SHP77 treated with DMSO at 0.1 percent for 48 hours (cell line): ENCODE results near the gene STYX.
"Not testable (repeated sequence)": the region's sequence is repeated elsewhere in the genome, so short reads cannot be mapped to it uniquely, and the experiment has no call there.

Experiments
- DNase-seq: peaks from one replicate; lab custom pipeline; 2025; lab: John Stamatoyannopoulos, UW

The STYX gene

DNA sequence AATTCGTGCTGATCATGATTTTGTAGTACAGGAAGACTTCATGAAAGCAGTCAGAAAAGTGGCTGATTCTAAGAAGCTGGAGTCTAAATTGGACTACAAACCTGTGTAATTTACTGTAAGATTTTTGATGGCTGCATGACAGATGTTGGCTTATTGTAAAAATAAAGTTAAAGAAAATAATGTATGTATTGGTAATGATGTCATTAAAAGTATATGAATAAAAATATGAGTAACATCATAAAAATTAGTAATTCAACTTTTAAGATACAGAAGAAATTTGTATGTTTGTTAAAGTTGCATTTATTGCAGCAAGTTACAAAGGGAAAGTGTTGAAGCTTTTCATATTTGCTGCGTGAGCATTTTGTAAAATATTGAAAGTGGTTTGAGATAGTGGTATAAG lies 2.5 kb upstream of the STYX start:
- not testable (repeated sequence) for DNase-seq

DNA sequence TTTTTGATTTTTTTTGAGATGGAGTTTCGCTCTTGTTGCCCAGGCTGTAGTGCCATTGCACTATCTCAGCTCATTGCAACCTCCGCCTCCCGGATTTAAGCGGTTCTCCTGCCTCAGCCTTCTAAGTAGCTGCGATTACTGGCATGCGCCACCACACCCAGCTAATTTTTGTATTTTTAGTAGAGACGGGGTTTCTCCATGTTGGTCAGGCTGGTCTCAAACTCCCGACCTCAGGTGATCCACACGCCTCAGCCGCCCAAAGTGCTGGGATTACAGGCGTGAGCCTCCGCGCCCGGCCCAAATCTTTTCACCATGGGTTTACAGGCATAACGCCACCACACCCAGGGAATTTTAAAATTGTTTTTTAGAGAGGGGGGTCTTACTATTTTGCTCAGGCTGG lies 931 bp upstream of the STYX start:
- DNase-seq = not testable (repeated sequence)

DNA sequence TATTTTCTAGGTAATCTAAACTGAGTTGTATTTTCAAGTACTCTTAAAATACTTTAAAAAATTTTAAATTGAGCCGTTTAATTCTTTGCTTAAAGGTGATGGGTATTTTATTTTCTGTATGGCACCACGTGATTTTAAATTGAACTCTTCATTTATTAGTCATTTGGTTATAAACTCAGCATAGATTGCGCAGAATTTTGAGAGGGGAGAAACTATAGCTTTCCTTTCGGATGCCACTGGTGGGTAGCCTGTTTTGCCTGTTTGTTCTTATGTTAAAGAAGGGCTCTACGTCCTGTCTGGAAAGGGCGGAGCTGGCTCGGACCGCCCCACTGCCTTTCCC lies 411 bp upstream of the STYX start:
- no peak for DNase-seq

DNA sequence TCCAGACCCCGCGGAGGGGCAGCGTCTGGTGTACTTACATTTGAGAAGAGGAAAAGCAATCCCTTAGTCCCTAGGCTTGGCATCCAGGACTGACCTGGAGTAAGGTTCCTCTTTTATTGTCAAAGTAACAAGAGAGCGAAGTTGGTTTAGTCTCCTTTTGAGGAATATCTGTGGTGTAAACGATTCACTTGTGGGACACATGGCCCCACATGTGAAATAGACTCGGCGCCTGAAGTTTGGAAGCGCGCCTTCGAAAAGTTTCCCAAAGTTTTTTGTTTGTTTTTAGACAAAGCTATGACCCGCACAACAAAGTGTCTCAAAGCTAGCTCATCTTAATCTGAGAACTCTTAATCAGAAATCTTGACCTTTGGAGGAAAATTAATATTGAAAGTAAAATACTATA lies 744 bp downstream of the STYX start:
- DNase-seq = no peak

DNA sequence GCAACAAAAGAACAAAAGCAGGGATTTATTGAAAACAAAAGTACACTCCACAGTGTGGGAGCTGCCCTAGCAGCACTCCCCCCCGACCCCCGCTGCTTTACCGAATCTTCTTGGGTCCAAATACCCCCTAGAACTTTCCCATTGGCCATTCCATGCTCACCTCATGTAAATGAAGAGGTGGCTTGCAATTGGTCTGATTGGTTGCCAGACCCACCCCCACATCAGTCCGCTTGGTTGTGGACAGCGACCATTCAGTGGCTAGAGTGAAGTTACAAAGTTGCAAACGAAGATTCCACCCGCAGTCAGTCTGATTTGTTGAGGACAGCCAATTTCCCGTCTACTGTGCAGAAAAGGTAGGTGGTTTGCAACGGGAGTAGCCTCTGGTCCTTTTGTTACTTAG lies 3.9 kb downstream of the STYX start:
- DNase-seq = no peak

DNA sequence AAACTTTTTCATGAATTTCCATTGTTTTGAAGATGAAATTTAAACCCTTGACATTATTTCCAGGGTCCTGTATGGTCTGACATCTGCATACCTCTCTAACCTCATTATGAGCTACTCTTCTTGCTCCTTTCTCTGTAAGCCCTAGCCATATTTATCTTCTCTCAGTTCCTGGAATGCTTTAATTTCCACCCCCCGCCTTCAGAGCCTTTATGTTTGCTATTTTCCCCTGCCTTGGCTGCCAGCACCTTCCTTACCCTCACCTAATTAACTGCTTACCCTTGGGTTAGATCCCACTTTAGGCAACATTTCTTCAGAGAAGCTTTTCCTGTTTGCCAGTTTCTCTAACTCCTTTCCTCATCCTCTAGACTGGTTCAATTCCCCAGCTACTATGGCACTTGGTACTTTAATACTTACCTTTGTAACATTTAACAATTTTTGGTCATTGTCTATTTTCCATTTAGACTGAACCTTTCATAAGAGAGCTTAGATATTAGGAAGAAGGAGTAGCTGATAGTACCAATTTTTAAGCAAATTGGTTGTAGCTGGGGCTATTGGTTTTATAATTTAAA lies 6.0 kb downstream of the STYX start:
- DNase-seq = no peak

DNA sequence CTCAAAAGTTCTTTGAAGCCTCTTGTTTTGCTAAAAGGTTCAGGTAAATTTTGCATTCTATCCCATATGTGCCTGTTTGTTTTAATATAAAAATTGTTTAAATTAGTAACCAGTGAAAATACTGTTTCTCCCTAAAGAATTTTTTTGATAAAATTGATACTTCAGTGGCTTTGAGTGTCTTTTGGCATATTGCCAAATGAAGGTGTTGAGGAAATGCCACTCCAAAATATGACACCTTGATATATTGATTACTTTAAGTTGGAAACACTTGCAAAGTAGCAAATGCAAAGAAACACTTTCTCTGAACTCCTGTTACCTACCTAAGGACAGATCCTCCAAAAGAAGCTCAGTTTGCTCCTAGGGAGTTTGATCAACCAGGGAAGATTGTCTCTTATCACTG lies 8.4 kb downstream of the STYX start:
- DNase-seq = no peak

DNA sequence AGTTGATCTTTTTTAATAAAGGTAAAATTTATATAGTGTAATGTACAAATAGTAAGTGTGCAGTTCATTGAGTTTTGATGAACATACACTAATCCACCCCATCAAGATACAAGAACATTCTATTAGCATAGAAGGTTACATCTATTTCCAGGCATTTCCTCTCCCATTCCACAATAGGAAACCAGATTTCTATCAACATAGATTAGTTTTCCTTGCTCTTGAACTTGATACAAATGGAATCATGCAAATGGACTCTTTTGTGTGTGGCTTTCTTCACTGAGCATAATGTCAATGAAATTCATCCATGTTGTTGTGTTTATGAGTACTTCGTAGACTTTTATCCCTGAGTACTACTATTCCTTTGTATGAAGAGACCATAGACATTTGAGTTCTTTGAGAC lies 10.8 kb downstream of the STYX start:
- DNase-seq = no peak

DNA sequence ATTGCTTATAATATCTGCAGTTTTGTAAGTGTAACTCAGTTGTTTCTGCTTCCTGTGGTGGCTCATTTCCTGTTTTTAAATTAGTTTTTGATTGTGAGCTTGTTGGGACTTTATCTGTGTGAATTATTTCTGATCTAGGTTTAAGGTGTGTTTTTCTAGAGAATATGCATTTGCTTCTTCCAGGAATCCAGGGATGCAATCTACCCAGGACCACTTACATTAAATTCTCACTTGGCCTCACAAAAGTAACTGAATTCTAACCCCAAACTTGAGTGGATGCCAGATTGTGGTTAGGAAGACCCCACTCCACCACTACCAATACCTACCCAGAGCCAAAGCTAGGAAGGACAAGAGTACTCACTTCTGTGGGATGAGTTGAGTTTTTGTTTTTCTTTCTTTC lies 11.9 kb downstream of the STYX start:
- DNase-seq = no peak

DNA sequence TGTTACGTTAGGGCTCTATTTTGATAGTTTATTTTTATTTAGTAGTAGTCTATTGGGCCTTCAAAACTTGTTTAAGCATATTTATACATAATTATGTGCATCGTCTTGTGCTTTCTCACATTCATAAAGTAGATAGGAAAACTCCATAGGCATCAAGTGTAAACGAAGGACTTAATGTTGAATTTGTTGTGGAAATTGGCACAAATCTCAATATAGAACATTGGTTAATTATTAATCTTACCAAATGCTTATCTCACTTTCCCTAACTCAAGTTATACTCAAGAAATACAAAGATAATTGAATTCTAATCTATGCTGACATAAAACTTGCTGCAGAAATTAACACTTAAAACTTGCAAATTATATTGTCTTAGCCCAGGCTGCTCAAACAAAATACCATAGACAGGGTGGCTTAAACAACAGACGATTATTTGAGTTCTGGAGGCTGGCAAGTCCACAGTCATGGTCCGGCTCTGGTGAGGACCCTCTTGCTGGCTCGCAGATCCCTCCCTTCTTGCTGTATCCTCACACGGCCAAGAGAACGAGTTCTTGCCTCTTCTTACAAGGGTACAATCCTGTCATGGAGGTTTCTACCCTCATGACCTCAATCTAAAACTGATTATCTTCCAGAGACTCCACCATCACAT lies 18.8 kb downstream of the STYX start:
- no peak for DNase-seq

DNA sequence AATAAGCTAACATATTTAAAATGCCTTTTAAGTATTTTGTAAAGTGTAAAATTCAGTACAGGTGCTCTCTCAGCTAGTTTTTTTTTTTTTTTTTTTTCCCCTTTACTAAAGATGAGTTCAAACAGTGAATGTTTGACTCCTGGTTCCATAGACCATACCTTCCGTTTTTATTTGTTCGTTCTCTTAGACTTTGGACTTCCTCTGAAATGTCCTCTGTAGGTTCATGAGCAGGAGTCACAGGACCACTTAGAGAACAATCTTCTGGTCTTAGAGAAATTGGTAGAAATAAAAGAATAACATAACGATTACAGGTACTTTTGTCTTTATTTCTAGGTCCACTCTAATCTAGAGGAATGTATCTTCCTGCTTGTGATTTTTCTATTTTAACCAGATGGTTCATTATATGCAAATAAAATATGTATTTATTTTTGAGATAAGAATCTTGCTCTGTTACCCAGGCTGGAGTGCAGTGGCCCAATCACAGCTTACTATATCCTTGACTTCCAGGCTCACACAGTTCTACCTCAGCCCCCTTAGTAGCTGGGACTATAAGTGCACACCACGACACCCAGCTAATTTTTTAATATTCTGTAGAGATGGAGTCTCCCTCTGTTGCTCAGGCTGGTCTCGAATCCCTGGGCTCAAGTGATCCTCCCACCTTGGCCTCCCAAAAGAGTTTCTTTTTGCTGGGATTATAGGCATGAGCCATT lies 25.8 kb downstream of the STYX start:
- DNase-seq = no peak

DNA sequence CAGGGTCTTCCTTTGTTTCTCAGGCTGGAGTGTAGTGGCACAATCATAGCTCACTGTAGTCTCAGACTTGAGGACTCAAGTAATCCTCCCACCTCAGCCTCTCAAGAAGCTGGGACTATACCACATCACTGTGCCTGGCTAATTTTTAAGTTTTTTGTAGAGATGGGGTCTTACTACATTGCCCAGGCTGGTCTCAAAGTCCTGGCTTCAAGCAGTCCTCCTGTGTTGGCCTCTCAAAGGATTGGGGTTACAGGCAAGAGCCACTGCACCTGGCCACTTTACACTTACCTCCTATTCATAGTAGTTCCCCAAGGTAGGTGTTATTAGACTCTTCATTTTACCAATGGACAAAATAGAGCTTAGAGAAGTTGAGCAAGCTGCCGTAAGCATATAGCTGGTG lies 29.2 kb downstream of the STYX start:
- no peak for DNase-seq

DNA sequence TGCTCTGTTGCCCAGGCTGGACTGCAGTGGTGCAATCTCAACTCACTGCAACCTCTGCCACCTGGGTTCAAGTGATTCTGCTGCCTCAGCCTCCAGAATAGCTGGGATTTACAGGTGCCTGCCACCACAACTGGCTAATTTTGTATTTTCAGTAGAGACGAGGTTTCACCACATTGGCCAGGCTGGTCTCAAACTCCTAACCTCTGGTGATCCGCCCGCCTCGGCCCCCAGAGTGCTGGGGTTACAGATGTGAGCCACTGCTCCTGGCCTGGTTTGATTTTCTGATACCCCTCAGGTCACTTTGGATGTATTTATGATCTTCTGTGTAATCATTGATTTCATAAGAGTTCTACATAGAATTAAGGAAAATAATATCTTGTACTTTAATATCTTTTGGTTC lies 33.0 kb downstream of the STYX start:
- not testable (repeated sequence) for DNase-seq

DNA sequence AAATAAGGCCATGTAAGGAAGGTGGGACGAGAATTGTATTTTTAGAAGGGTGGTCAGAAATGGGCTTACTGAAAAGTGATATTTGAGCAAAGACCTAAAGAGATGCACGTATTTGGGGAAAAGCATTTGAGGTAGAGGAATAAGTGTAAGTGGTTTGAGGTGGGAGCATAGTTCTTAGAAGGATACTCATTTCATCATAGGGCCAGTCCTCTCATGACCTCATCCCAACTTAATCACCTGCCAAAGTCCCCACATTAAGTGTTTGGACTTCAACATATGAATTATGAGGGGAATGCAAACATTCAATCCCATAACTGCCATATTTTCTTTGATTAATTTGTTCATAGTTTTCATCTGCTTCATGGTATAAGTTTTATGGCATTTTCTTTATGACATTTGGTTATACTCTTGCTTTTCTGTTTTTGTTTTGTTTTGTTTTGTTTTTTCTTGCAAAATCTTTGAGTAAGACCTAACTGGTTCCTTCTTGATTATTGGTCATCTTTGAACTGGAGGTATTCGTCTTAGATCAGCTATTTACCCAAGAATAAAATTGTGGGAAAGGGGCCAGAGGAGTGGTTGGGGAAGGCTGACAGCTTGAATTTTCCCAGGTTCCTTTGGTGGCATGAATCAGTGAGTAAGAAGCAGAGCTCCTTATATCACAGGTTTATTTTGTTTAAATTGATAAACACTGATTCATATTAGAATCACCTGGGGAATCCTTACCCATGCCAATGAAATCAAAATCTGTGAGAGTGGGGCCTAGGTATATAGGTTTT lies 37.3 kb downstream of the STYX start:
- no peak for DNase-seq

DNA sequence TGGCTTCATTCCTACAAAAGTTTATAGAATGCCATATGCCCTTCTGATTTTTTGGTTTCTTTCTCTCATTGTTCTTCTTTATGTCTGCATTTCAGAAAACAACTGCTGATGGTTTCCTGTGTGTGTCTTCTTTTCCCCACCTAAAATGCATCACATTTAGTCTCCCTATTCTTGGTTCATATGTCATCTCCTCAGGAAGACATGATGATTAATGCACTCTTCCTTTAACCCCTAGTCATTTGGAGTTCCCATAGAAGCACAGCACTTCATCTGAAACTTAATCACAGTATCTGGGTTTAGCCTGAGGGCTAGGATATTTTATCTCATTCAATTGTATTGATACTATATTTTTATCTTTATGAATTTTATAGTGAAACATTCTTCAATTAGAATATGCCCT lies 39.9 kb downstream of the STYX start:
- no peak for DNase-seq

DNA sequence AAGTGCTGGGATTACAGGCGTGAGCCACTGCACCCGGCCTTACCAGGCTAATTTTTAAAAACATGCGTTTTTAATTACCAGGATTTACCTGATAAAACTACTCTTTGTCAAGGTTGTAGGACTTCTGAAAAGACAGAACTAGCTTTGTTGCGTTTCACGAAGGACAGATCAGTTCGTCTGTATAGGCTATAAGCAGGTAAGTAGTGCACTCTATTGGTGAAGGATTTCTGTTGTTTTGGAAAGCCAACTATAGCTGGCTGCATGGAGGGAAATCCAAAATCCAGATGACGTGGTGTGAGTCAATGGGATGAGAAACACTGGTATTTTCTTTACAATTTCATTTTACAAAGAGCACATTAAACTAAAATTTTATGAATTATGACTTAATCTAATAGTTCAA lies 46.9 kb downstream of the STYX start:
- no peak for DNase-seq

DNA sequence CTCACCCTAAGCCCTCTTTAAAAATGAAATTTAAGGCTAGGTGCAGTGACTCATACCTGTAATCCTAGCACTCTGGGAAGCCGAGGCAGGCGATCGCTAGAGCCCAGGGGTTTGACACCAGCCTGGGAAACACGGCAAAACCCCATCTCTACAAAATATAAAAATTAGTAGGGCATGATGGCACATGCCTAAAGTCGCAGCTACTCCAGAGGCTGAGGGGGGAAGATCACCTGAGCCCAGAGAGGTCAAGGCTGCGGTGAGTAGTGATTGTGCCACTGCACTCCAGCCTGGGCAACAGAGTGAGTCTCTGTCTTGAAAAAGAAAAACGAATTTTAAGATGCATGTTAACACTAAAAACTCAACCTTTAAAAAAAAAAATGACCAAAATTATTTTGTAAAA lies 48.7 kb downstream of the STYX start:
- DNase-seq = no peak

DNA sequence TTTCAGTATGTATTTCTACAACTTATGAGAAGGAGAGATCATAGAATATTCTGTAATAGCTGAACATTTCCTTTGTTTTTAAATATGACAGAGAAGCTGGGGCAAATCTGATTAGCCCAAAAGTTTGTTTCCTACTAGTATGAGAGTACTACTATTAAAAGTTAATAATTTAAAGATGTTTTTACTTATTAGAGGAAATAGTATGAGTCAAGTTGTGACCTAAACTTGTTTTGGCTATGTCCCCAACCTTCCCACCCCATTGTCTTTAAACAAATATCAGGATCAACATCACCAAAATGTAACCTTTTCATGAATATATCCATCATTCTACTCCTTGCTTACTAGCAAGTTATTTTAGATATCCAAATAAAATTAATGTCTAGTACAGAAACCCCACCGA lies 50.9 kb downstream of the STYX start:
- DNase-seq = no peak

DNA sequence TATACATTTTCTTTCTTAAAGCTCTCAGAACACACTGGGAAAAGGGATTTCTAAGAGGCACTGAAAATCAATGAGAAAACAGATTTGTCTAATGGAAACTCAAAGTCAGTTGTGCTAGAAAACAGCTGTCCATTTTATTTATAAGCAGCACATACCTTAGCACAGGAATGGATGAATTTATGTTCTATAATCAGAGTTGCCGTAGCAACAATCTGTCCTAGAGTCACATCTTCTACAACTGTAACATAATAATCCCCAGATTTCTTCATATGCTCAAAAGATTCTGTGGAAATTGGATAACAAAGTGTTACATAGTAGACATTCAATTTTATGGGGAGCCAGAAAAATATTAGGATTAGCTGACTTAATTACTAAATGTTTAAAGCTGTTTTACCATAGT lies 51.7 kb downstream of the STYX start:
- no peak for DNase-seq

DNA sequence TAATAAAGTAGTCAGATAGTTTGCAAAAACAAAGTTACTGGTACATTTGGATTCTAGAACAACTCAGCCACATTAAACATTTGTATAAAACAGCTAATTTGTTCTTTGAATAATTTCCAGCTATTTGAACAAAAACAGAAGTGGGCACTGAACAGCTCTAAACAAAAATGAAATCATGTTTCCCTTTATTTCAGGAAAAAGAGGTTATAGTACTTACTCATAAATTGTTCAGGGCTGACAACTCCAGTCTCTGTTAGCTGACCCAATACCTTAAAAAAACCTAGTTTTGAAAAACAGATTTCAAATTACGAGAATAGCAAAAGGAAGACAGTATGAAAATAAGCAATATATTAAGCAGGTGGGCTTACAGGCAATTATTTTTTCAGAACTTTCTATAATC lies 53.2 kb downstream of the STYX start:
- DNase-seq = no peak

DNA sequence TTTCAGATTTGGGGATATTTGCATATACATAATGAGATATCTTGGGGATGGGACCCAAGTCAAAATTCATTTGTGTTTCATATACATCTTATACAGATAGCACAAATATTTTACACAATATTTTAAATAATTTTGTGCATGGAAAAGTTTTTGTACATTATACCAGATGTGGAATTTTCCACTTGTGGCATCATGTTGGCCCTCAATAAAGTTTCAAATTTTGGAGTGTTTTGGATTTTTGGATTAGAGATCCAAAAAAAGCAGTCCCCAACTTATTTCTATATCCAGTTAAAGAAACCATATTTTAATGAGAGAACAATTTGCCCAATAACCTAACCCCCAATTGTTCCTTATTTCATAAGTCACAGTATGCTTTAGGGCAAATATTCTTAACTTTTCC lies 56.9 kb downstream of the STYX start:
- no peak for DNase-seq

DNA sequence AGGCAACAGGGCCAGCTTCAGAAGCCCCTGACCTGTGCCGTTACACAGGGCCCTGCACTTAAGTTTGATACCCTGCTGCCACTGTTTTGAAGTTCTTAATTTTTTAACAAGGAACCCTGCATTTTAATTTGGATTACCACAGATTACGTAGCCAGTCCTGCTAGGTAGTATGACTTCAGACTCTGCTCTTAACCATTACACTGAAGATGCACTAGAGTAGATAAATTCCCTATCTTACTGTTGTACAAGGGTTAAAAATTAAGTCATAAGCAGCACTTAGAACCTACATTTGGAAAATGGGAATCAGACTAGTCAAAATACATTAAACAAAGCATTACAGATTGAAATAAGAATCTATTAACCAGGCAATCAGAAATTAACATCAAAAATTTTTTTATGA lies 59.2 kb downstream of the STYX start:
- DNase-seq = no peak
